Non-pigmented ciliary epithelial cell (primary cell): ENCODE results near the gene THAP4.
"Not testable (repeated sequence)": the region's sequence is repeated elsewhere in the genome, so short reads cannot be mapped to it uniquely, and the experiment has no call there.

Experiments
- DNase-seq: peaks from one replicate; pipeline ENCODE4 v3.0.0-alpha.2; 2010; ENCODE audit warnings: low read depth

Gene THAP4

GRCh38 chr2:241665731-241666440, 28.9 kb upstream of the THAP4 start:
- DNase-seq, result no peak

- DNase-seq, result not testable (repeated sequence)
These were observed 25.8 kb upstream of the THAP4 start for GRCh38 chr2:241662731-241663130.

- no peak for DNase-seq
These were observed 23.7 kb upstream of the THAP4 start for GRCh38 chr2:241660593-241661213.

- no peak for DNase-seq
These were observed 22.3 kb upstream of the THAP4 start for GRCh38 chr2:241659150-241659739.

- no peak for DNase-seq
These were observed 21.3 kb upstream of the THAP4 start for GRCh38 chr2:241658296-241658695.

- no peak for DNase-seq
These were observed 20.9 kb upstream of the THAP4 start for GRCh38 chr2:241657786-241658254.

- no peak for DNase-seq
These were observed 19.3 kb upstream of the THAP4 start for GRCh38 chr2:241656190-241656741.

- DNase-seq, result no peak
These were observed 18.7 kb upstream of the THAP4 start for GRCh38 chr2:241655516-241656189.

GRCh38 chr2:241654551-241654950, 17.6 kb upstream of the THAP4 start:
- no peak for DNase-seq

GRCh38 chr2:241653210-241653750, 16.3 kb upstream of the THAP4 start:
- no peak for DNase-seq

GRCh38 chr2:241652722-241653121, 15.8 kb upstream of the THAP4 start:
- no peak for DNase-seq

GRCh38 chr2:241652142-241652541, 15.2 kb upstream of the THAP4 start:
- no peak for DNase-seq

GRCh38 chr2:241649927-241650326, 13.0 kb upstream of the THAP4 start:
- DNase-seq, result no peak

- no peak for DNase-seq
These were observed 12.4 kb upstream of the THAP4 start for GRCh38 chr2:241649404-241649803.

- DNase-seq, result no peak
These were observed 11.5 kb upstream of the THAP4 start for GRCh38 chr2:241648453-241648852.

GRCh38 chr2:241645915-241646645, 9.1 kb upstream of the THAP4 start:
- DNase-seq, result no peak

- DNase-seq, result no peak
These were observed 8.3 kb upstream of the THAP4 start for GRCh38 chr2:241645056-241645914.

- no peak for DNase-seq
These were observed 4.7 kb upstream of the THAP4 start for GRCh38 chr2:241641631-241642030.

GRCh38 chr2:241640165-241640795, 3.3 kb upstream of the THAP4 start:
- DNase-seq, result no peak

- DNase-seq, result no peak
These were observed 2.4 kb upstream of the THAP4 start for GRCh38 chr2:241639385-241639784.
